Limb (tissue), 2 donors: ENCODE results near the gene RNF151.
A peak's percentile ranks its signal among the peaks of the same experiment; 100 is the strongest.
"Not testable (repeated sequence)": the region's sequence is repeated elsewhere in the genome, so short reads cannot be mapped to it uniquely, and the experiment has no call there.

Experiments used
- DNase-seq, 2 donors: peaks; one replicate each; pipeline ENCODE4 v3.0.0-alpha.2; 2016; ENCODE audit errors: extremely low spot score in 2 of 2

RNF151 gene

DNA sequence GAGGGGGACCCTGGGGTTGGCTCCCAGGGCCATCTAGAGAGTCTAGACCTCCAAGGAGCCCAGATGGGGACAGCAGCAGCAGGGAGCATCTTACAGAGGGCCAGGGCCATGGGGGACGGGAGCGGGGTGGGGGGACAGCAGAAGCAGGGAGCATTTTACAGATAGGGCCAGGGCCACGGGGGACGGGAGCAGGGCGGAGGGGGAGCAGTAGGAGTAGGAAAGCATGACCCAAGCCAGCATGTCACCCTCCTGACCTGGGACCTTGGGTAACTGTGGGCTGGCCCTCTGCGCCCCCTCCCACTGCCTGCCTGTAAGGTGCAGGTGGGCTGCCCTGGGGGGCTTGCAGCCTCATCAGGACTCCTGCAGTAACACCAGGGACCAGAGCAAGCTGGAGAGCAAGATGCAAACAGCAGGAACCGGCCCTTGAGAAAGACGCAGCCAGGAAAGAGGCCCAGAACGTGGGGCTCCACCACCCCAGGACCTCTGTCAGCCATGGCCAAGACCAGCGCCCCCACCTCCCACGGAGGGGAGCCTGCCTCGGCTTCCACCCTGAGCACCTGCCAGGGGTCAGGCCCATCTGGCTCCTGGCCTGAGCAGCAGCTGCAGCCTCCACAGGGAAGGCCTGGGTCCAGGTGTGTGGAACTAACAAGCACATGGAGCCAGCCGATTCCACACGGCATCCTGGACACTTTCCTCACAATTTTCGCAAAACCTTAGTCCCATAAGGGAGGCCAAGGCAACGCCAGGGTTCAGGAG, 40.6 kb downstream of the RNF151 start:
- DNase-seq: no peak

DNA sequence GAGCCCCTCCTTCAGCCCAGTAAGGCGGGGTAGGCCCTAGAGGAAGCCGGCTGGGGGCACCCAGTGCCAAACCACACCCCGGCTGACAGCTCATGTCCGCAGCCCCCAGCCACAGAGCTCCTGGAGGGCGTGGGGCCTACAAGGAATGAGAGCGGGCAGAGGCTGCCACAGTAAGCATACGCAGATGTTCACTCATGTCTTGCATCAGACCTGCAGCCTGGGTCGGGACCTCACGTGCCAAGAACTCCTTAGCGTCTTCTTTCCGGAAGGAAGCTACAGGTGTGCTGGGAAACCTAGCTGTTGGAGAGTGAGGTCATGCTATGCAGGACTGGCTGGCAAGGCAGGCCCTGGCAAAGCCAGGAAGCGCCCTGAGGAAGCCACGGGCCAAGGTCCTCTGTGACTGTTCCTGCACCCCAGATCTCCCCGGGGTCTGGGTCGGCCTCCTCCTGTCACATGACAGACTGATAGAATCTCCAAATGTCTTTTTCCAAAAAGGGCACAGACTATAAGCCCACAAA, 41.4 kb downstream of the RNF151 start:
- DNase-seq: no peak

DNA sequence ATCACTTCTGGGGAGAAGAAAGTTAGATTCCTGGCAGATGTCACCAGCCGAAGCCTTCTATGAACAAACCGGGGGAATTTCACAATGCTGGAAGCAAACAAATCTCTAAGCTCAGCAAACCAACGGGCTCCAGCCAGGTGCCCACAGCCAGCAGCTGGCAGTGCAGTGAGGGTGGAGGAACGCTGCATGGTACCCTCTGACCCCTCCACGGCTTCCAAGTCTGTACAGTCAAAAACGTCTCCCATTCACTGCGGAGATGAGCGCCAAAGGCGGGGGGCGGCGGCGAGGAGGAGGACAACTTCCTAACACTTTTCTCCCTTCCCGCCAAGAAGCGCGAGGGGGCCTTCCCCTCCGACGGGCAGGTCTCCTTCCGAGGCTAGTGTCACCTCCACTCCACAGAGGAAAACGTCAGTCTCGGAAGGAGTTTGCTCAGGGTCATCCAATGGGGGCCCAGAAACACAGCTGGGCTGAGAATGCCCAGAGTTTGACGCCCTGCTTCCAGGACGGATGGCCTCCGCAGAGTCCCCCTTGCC, 42.0 kb downstream of the RNF151 start:
- no peak for DNase-seq

DNA sequence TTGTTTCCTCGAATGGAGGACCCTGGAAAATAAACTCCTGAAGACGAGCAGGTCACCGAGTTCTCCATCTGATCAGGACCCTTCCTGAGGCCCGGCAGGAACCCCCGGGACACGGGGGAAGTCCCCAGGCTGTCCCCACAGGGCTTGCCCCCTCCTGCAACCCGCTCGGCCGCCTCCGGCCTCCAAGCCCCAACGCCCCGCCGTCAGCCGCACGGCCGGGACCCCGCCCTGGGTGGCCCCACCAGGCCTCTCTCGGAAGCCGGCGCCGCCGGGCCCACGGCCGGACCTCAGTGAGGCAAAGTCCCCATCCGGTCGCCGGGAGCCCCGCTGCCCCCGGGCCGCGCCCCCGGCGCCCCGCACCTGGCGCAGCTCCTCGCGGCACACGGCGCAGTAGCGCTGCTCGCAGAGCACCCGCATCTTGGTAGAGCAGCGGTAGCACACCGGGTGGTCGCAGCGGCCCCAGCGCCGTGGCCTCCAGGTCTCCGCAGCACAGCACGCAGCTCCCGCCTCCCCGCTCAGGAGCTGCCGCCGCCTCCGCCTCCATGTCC, 42.6 kb downstream of the RNF151 start:
- no peak for DNase-seq

DNA sequence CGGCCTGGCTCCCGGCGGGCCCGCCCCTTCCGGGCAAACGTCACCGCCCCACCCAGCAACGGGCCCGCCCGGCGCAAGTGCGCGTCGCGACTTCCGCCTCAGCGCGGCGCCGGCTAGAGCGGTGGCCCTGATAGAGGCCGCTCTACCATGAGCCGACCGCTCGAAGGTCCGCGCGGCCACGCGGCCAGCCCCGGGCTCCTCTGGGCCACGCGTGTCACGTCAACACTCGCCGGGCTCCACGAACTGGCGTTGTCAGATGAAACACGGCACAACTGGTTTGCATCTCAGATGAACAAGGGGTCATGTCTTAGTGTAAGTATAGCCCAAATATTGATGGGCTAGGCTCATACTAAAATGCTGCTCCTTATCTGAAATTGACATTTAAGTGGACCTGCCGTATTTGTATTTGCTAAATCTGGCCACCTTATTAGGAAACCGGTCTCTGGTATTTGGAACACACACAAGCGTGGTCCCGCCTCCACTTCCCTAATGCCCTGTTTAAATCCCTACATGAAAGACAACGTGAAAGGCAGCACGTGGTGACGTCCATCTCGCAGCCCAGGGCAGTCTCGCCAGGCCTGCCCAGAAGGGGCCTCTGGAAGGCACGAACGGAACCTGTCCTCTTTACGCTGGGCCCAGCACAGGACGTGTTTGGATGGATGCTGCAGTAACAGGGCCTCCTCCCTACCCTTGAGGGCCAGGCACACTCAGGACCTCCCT, 43.3 kb downstream of the RNF151 start, which contains the start of gene ZNF598:
Gene ZNF598 (minus strand): TSS at position 31 of the 720 bp plus-strand sequence.
- DNase-seq: peak; percentile 88 to 89

DNA sequence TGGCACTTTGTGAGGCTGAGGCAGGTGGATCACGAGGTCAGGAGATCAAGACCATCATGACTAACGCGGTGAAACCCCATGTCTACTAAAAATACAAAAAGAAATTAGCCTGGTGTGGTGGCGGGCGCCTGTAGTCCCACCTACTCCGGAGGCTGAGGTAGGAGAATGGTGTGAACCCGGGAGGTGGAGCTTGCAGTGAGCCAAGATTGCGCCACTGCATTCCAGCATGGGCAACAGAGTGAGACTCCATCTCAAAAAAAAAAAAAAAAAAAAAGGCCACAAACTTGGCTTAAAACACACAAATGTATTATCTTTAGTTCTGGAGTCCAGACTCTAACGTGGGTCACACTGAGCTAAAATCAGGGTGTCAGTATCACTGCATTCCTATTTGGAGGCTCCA, 45.1 kb downstream of the RNF151 start:
- DNase-seq: not testable (repeated sequence)

DNA sequence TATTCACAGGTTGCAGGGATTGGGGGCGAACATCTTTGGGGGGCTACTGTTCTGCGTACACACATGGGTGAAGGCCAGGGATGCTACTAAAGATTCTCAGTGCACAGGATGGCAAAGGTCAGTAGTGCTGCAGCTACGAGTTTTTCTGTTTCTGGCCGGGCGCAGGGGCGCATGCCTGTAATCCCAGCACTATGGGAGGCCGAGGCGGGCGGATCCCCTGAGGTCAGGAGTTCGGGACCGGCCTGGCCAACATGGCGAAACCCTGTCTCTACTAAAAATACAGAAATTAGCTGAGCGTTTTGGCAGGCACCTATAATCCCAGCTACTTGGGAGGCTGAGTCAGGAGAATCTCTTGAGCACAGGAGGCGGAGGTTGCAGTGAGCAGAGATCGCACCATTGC, 46.9 kb downstream of the RNF151 start:
- DNase-seq: no peak

DNA sequence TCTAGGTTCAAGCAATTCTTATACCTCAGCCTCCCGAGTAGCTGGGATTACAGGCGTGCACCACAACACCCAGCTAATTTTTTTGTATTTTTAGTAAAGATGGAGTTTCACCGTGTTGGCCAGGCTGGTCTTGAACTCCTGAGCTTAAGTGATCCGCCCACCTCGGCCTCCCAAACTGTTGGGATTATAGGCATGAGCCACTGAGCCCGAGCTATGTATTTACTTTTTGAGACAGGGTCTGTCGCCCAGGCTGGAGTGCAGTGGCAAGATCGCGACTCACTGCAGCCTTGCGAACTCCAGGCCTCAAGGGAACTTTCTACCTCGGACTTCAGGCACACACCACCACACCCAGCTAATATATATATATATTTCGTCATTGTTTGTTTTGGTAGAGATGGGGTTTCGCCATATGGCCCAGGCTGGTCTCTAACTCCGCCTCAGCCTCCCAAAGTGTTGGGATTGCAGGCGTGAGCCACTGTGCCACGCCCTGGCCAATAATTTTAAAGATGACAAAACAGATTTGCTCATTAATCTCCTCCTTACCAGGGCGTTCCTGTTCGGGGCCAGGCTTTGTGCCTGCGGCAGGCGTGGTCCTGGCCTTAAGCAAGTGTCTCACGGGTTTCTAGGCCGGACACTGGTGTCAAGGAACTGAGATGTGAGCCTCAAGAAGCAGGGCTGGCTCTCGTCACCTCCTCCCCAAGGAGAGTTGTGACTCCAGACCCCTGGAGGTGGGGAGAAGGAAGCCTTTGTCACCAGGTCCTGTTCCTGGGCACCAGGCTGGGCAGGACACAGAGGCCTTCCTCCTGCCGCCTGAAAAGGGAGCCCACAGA, 48.7 kb downstream of the RNF151 start:
- no peak for DNase-seq

DNA sequence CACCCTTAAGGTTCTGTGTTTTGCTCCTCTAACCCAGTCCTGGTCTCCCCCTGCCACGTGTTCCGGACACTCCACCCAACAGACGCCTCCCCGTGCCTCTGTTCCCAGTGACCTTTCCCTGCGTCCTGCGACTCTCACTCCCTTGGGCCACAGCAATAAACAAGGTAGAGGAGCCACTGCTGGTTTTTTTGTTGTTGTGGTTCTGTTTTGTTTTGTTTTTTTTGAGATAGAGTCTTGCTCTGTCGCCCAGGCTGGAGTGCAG, 49.2 kb downstream of the RNF151 start:
- DNase-seq: no peak

DNA sequence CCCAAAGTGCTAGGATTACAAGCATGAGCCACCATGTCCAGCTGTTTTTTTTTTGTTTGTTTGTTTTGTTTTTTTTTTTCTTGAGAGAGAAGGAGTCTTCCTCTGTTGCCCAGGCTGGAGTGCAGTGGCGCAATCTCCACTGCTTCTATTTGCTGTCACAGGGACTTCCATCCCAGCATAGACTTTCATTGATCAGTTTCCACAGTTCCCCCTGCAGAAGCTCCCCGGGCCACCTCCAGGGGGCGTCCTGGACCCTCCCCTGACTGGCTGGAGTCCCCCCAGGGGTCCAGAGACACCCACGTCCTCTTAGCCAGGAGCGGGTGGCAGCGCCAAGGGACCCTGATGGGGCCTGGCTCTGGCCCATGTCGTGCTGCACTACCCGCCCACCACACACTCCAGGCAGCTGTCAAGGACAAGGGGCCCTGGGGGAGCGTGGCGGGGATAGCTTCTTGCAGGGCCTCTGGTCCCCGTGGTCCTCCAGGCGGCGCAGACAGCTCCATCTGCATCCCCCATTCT, 49.8 kb downstream of the RNF151 start:
- no peak for DNase-seq
